Measurements from ENCODE around the gene LMAN1. TPM values are rescaled to one million over a fixed set of nuclear protein-coding genes. Genes with fewer than 3 reads are reported as not detected.

The LMAN1 gene
- total RNA-seq, 1 experiment from 2014 or later = 73.7 TPM

DNA sequence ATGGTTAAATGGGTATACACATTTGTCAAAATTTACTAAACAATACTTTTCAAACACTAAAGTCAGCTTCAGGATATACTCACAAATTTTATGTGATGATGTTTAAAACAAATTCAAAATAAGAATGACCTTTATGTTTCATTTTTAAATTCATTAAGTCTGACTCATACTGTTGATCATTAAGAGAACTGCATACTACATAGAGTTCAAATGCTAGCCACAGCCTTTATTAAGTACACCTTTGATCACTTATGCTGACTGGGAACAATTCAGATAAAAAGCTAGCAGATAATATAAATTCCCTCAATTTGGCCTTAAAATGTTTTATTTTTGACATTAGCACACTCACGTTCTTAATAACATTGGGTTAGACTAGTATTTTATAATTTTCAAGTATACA lies 14.1 kb downstream of the LMAN1 start:
- Histone ChIP-seq H3K36me3 (ENCODE audit: control insufficient read depth in 1 of 2, insufficient read depth in 2 of 2, low read length in 2 of 2) (peaks cover 42 to 56% of the 10 kb centered on the region in 2 experiments), H3K27me3 (ENCODE audit: insufficient read depth, low read length) (no peaks in the 10 kb centered on the region), H3K79me2 (ENCODE audit: insufficient read depth, low read length) (peaks cover 44% of the 10 kb centered on the region), H3K9ac (ENCODE audit: low read length) (no peak overlapping the region), H3K4me1 (ENCODE audit: control insufficient read depth in 1 of 2, insufficient read depth in 2 of 2, low read length in 2 of 2) (no peaks in the 10 kb centered on the region), H4K20me1 (ENCODE audit: insufficient read depth) (no peaks in the 10 kb centered on the region), H3K27ac (ENCODE audit: low read depth, low read length) (no peak overlapping the region), H3K9me2 (ENCODE audit: insufficient read depth) (no peaks in the 10 kb centered on the region), H3K9me3 (ENCODE audit: control insufficient read depth in 1 of 2, insufficient read depth in 1 of 2, low read depth in 1 of 2, low read length in 2 of 2) (no peaks in the 10 kb centered on the region), H2AFZ (ENCODE audit: low read depth, low read length, poor library complexity, severe bottlenecking) (no peak overlapping the region), H3K4me3 (replicated peaks in 1 of 2; ENCODE audit: low read depth in 1 of 2, low read length in 2 of 2) (no peak overlapping the region), H3K4me2 (ENCODE audit: low read length) (no peak overlapping the region)
- CTCF ChIA-PET = no interaction called here
- intact Hi-C loops (cut with micrococcal nuclease) = no loop called here
- RAD21 ChIA-PET (ENCODE audit: low non-redundant PET in 1 of 2, low total read pairs in 2 of 2, uncharacterized antibody in 2 of 2, unreplicated experiment in 2 of 2) = no interaction called here
- POLR2A ChIA-PET = no interaction called here
- no TSS peak for BruUV-seq (replicated peaks)
- no peak for ATAC-seq
- TF ChIP-seq FOSL1 (IDR thresholded peaks at IDR 0.05; ENCODE audit: low read depth) (no peak), CEBPB (IDR thresholded peaks at IDR 0.05; ENCODE audit: low read depth) (no peak), ZFX (IDR thresholded peaks at IDR 0.05) (no peak), EZH2phosphoT487 (IDR thresholded peaks at IDR 0.05; ENCODE audit: borderline replicate concordance) (no peak), POLR2A (IDR thresholded peaks at IDR 0.05; ENCODE audit: borderline replicate concordance, extremely low read depth, insufficient read depth, insufficient read length) (no peak), YY1 (IDR thresholded peaks at IDR 0.05; ENCODE audit: extremely low read depth, insufficient replicate concordance, low read depth, low read length) (no peak), JUND (IDR thresholded peaks at IDR 0.05) (no peak), SIN3A (IDR thresholded peaks at IDR 0.05; ENCODE audit: low read depth) (no peak), CTCF (IDR thresholded peaks at IDR 0.05 in 2 of 3, conservative IDR thresholded peaks at IDR 0.05 in 1 of 3; ENCODE audit: borderline replicate concordance in 1 of 3, insufficient read depth in 1 of 3, low read depth in 2 of 3, low read length in 2 of 3) (no peak), ELF1 (IDR thresholded peaks at IDR 0.05; ENCODE audit: borderline replicate concordance, low read depth) (no peak), CBX3 (IDR thresholded peaks at IDR 0.05; ENCODE audit: low read depth) (no peak), ZNF274 (IDR thresholded peaks at IDR 0.05; ENCODE audit: low read depth, low read length) (no peak), EGR1 (IDR thresholded peaks at IDR 0.05; ENCODE audit: low read depth) (no peak), SP1 (IDR thresholded peaks at IDR 0.05; ENCODE audit: low read depth) (no peak), SRF (IDR thresholded peaks at IDR 0.05; ENCODE audit: low read depth) (no peak), REST (IDR thresholded peaks at IDR 0.05; ENCODE audit: low read depth) (no peak)
- TF ChIP-seq, protein P1, sequence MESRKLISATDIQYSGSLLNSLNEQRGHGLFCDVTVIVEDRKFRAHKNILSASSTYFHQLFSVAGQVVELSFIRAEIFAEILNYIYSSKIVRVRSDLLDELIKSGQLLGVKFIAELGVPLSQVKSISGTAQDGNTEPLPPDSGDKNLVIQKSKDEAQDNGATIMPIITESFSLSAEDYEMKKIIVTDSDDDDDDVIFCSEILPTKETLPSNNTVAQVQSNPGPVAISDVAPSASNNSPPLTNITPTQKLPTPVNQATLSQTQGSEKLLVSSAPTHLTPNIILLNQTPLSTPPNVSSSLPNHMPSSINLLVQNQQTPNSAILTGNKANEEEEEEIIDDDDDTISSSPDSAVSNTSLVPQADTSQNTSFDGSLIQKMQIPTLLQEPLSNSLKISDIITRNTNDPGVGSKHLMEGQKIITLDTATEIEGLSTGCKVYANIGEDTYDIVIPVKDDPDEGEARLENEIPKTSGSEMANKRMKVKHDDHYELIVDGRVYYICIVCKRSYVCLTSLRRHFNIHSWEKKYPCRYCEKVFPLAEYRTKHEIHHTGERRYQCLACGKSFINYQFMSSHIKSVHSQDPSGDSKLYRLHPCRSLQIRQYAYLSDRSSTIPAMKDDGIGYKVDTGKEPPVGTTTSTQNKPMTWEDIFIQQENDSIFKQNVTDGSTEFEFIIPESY (IDR thresholded peaks at IDR 0.05; ENCODE audit: extremely low read depth, insufficient replicate concordance, low read length) = no peak
- TF ChIP-seq, protein P2, sequence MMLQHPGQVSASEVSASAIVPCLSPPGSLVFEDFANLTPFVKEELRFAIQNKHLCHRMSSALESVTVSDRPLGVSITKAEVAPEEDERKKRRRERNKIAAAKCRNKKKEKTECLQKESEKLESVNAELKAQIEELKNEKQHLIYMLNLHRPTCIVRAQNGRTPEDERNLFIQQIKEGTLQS (IDR thresholded peaks at IDR 0.05) = no peak
- DNase-seq (ENCODE audit: low read depth, low spot score) = no peak

All from HCT116 (cell line).